Measurements from ENCODE around the gene PKP3.
"Not testable (repeated sequence)": the region's sequence is repeated elsewhere in the genome, so short reads cannot be mapped to it uniquely, and the experiment has no call there.

The PKP3 gene

GRCh38 chr11:412641-413119, 18.7 kb downstream of the PKP3 start:
- DNase-seq (ENCODE audit: low read depth in 2 of 2): no peak

- DNase-seq (ENCODE audit: low read depth in 2 of 2): no peak
These were observed 19.4 kb downstream of the PKP3 start for GRCh38 chr11:413120-414081.

- no peak for DNase-seq (ENCODE audit: low read depth in 2 of 2)
These were observed 20.4 kb downstream of the PKP3 start for GRCh38 chr11:414318-414857.

DNA sequence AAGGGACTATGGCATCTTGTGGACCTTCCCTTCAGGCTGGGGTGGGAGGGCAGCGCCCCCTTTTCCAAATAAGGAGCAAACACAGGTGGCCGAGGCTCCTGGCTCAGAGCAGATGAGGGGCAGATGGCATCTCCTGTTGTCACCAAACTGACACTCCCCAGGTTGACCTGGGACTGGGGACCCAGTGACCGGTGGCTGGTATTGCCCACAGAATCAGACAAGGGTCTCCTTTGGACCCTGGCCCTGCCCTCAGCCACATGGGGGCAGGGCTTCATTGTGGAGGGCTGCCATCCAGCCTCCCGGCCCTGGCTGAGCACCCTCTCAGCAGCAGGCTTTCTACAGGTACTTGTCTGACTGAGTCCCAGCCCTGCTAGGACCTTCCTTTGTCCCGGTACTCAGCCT, 21.6 kb downstream of the PKP3 start:
- DNase-seq (ENCODE audit: low read depth in 2 of 2): no peak

DNA sequence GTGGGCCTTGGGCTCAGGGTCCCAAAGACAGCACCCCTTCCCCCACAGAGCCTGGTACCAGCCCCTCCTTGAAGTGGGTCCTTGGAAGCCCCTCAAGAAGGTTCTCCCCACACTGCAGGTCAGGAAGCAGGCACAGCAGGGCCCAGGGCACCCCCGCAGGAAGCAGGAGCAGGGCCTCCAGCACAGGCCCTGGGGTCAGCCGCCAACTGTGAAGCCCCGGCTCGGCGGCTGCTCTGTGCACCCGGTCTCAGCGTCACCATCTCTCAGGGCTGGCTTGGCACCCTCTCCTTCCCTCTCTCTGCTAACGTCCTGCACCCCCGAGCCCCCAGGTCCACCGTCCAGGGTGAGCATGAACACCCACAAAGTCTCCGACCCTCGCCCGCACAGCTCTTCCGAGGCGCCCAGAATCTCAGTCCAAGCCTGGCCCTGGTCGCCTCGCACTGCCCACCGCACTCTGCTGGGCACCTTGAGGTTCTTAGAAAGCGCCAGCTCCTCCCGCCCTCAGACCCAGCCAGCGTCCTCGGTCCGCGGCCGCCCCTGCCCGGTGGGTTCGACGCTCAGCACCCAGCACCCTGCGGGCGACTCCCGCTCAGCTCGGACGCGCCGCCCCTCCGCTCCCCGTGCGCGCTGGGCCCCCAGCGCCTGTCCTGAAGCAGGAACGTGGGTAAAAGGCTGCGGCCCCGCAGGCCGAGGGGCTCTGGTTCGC, 22.2 kb downstream of the PKP3 start:
- no peak for DNase-seq (ENCODE audit: low read depth in 2 of 2)

GRCh38 chr11:416757-417621, 23.0 kb downstream of the PKP3 start:
- DNase-seq (ENCODE audit: low read depth in 2 of 2): no peak

DNA sequence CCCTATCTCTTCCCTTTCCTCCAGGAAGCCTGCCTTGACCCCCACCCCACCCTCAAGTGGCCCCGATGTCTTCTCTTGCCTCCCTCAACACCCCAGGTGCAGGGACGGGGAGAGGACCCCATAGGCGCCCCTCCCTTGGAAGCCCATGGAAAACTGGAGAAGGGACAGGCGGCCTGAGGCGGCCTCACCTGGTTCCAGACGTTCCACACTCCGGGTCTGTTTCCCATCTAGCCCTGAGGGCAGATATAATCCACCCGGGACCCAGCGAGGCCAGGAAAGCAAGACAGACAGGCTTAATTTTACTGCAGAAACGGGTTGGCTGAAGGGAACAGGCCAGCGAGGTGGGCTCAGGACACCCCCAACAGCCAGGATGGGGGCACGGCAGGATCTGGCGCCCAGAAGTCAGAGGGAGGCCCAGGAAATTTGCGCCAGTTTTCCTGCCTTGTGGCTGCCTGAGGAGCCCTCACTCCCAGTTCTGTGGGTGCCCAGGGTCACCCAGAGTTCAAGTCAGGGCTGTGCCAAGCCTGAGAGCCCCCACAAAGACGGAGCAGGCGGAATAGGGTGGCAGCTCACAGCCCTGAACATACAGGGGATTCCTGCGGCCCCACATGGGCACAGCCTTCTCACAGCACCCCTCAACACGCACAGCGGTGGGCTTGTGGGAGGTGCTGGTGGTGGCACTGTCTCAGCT, 23.8 kb downstream of the PKP3 start:
- DNase-seq (ENCODE audit: low read depth in 2 of 2): no peak

- no peak for DNase-seq (ENCODE audit: low read depth in 2 of 2)
These were observed 24.6 kb downstream of the PKP3 start for GRCh38 chr11:418343-419247.

GRCh38 chr11:419248-420005, 25.4 kb downstream of the PKP3 start:
- DNase-seq (ENCODE audit: low read depth in 2 of 2): no peak

DNA sequence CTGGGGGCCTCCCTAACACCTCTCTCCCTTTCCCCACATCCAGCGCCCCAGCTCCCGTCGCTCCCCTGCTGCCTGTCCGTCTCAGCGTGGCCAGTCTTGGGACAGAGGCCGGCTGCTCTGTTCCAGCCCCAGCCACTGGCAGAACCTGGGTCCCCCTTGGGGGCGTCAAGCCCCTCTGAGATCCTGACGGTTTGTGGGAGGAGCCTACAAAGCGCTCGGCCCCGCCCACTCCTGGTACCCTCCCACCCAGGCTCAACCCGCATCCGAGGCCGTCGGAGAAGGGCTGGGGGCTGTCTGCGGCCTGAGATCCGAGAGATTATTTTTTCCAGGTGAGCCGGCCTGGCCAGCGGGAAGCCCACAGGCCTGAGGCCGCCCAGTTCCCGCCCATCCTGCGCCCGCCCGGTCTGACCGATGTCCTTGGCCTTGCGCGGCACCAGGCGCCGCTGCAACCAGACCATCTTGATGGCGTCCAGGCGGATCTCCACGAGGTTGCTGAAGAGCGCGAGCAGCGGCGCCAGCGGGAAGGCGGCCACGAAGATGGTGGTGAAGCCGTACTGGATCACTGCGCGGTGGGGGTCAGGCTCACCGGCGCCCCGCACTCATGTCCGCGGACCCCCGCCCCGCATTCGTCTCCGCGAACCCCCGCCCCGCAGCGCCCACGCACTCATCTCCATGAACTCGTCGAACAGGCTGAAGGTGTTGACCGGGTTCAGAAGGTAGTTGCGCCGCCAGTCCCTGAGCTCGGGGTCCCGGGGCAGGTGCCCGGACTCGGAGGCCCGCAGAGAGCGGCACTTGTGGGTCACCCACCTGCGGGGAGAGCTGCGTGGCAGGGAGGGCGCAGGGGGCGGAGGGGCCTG, 26.3 kb downstream of the PKP3 start:
- DNase-seq (ENCODE audit: low read depth in 2 of 2): no peak

- DNase-seq (ENCODE audit: low read depth in 2 of 2): no peak
These were observed 26.9 kb downstream of the PKP3 start for GRCh38 chr11:420911-421321.

GRCh38 chr11:422249-422656, 28.2 kb downstream of the PKP3 start:
- DNase-seq (ENCODE audit: low read depth in 2 of 2): no peak

DNA sequence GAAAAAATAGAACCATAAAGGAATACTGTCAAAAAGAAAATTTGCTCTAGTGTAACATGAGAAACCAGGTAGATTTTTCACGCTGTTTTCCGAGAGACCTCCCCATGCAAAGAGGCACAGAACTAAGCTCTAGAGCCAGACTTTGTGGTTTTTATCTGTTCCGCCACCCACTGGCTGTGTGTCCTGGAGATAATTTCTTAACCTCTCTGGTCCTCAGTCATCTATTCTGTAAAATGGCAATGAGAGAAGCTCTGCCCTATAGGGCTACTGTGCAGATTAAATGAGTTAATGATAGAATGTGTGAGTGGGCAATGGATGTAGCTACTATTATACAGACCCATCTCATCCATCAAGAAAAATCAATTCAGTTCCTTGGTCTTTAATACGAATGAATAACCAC, 30.2 kb downstream of the PKP3 start:
- DNase-seq (ENCODE audit: low read depth in 2 of 2): no peak

GRCh38 chr11:424766-425165, 30.8 kb downstream of the PKP3 start:
- not testable (repeated sequence) for DNase-seq (ENCODE audit: low read depth in 2 of 2)

DNA sequence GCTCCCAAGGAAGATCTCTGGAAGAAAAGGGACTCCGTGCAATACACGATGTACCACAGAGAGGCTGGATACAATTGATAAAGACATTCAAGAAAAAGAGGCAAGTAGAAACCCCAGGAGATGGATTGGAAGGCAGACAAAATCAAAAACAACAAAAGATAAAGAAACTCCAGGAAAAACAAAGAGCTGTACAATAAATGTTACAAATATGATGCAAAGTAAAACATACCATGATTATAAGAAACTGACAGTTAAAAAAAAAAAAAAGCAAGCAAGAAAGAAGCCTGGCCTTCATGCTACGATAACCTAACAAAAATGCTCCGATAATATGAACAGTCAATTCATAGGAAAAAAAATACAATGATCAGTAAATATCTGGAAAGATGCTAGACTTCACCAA, 31.3 kb downstream of the PKP3 start:
- DNase-seq (ENCODE audit: low read depth in 2 of 2): no peak

GRCh38 chr11:426851-427250, 32.8 kb downstream of the PKP3 start:
- no peak for DNase-seq (ENCODE audit: low read depth in 2 of 2)

- no peak for DNase-seq (ENCODE audit: low read depth in 2 of 2)
These were observed 34.3 kb downstream of the PKP3 start for GRCh38 chr11:428295-428694.

- no peak for DNase-seq (ENCODE audit: low read depth in 2 of 2)
These were observed 35.4 kb downstream of the PKP3 start for GRCh38 chr11:429391-429790.
